Measurements from ENCODE around the gene CDADC1. TPM values are rescaled to one million over a fixed set of nuclear protein-coding genes. Genes with fewer than 3 reads are reported as not detected.

CDADC1 gene
- polyA plus RNA-seq, 1 of the 3 experiments (the other 2 are of a cell fraction): 3.5 TPM

- WGBS (ENCODE audit: low lambda C conversion rate): 91% methylated on average over 25 of the region's 25 CpGs
These were observed 57.3 kb downstream of the CDADC1 start for GRCh38 chr13:49304763-49305700.

GRCh38 chr13:49305792-49306425 is 58.2 kb downstream of the CDADC1 start:
- H4K20me1 ChIP-seq (ENCODE audit: insufficient read depth): no peaks in the 10 kb centered on the region
- WGBS (ENCODE audit: low lambda C conversion rate): 80% methylated on average over 11 of the region's 15 CpGs
- H3K9me2 ChIP-seq: no peaks in the 10 kb centered on the region
- POLR2A ChIA-PET: no interaction called here
- H3F3A ChIP-seq (replicated peaks; ENCODE audit: insufficient read depth): no peaks in the 10 kb centered on the region
- no peak overlapping the region for H3K4me3 ChIP-seq (ENCODE audit: low read depth in 2 of 2, low read length in 1 of 2)
- CTCF ChIA-PET: interaction anchor here (1.3 to 7.4 kb wide), 2 partner anchors 131 to 302 kb away, joined by 3 to 73 read pairs; no protein-coding TSS in a partner anchor
- no peaks in the 10 kb centered on the region for H3K36me3 ChIP-seq (replicated peaks in 1 of 2; ENCODE audit: control insufficient read depth in 1 of 2, insufficient read depth in 2 of 2, low read length in 1 of 2)
- no peaks in the 10 kb centered on the region for H3K27me3 ChIP-seq (ENCODE audit: insufficient read depth)
- H3K4me1 ChIP-seq (ENCODE audit: control insufficient read depth in 1 of 2, insufficient read depth in 2 of 2, low read depth in 1 of 2, low read length in 1 of 2): peaks cover 0 to 5% of the 10 kb centered on the region in 2 experiments; a peak in 2 of 4 replicates
- no peak for DNase-seq
- no peak overlapping the region for H3K4me2 ChIP-seq
- H3K27ac ChIP-seq (ENCODE audit: low read depth in 2 of 2, low read length in 1 of 2): no peak overlapping the region
- no peaks in the 10 kb centered on the region for H3K79me2 ChIP-seq (ENCODE audit: insufficient read depth)
- TF ChIP-seq YY1 (IDR thresholded peaks at IDR 0.05; ENCODE audit: low read depth) (no peak), RCOR1 (IDR thresholded peaks at IDR 0.05; ENCODE audit: low read length) (no peak), CHD2 (IDR thresholded peaks at IDR 0.05; ENCODE audit: low read length, partially characterized antibody) (no peak), RFX5 (IDR thresholded peaks at IDR 0.05; ENCODE audit: low read length) (no peak), MEF2A (IDR thresholded peaks at IDR 0.05; ENCODE audit: borderline replicate concordance, low read depth) (no peak), RAD21 (IDR thresholded peaks at IDR 0.05; ENCODE audit: low read length) (no peak), GABPA (IDR thresholded peaks at IDR 0.05; ENCODE audit: low read depth) (no peak), FOSL2 (IDR thresholded peaks at IDR 0.05; ENCODE audit: borderline replicate concordance, low read depth) (no peak), IRF3 (IDR thresholded peaks at IDR 0.05; ENCODE audit: low read depth, low read length) (no peak), JUND (IDR thresholded peaks at IDR 0.05) (no peak), FOXM1 (IDR thresholded peaks at IDR 0.05; ENCODE audit: low read depth) (no peak), TEAD4 (IDR thresholded peaks at IDR 0.05; ENCODE audit: borderline replicate concordance, insufficient read depth) (no peak), TAF1 (IDR thresholded peaks at IDR 0.05; ENCODE audit: borderline replicate concordance, low read depth, low read length) (no peak), EP300 (IDR thresholded peaks at IDR 0.05; ENCODE audit: borderline replicate concordance in 1 of 2, low read depth in 1 of 2, low read length in 1 of 2) (no peak), MAX (IDR thresholded peaks at IDR 0.05; ENCODE audit: low read depth) (no peak)
- no peak overlapping the region for H3K9ac ChIP-seq
- no peak overlapping the region for H2AFZ ChIP-seq (ENCODE audit: low read depth)
- no peaks in the 10 kb centered on the region for H3K9me3 ChIP-seq

More at GRCh38 chr13:49304763-49305700, 57.3 kb downstream of the CDADC1 start:
- DNase-seq: no peak
- no peaks in the 10 kb centered on the region for H3F3A ChIP-seq (replicated peaks; ENCODE audit: insufficient read depth)
- H2AFZ ChIP-seq (ENCODE audit: low read depth): no peak overlapping the region
- H4K20me1 ChIP-seq (ENCODE audit: insufficient read depth): no peaks in the 10 kb centered on the region
- no peak overlapping the region for H3K27ac ChIP-seq (ENCODE audit: low read depth in 2 of 2, low read length in 1 of 2)
- no peaks in the 10 kb centered on the region for H3K9me2 ChIP-seq
- no peaks in the 10 kb centered on the region for H3K27me3 ChIP-seq (ENCODE audit: insufficient read depth)
- H3K9ac ChIP-seq: no peak overlapping the region
- H3K36me3 ChIP-seq (replicated peaks in 1 of 2; ENCODE audit: control insufficient read depth in 1 of 2, insufficient read depth in 2 of 2, low read length in 1 of 2): no peaks in the 10 kb centered on the region
- no peaks in the 10 kb centered on the region for H3K9me3 ChIP-seq
- H3K4me3 ChIP-seq (ENCODE audit: low read depth in 2 of 2, low read length in 1 of 2): no peak overlapping the region
- ChIA-PET POLR2A (no interaction called here), CTCF (interaction anchor here (7.4 kb wide), 1 partner anchor 303 kb away, joined by 73 read pairs; no protein-coding TSS in a partner anchor)
- H3K4me1 ChIP-seq (ENCODE audit: control insufficient read depth in 1 of 2, insufficient read depth in 2 of 2, low read depth in 1 of 2, low read length in 1 of 2): peaks cover 0 to 1% of the 10 kb centered on the region in 2 experiments; a peak in 2 of 4 replicates
- H3K4me2 ChIP-seq: no peak overlapping the region
- no peak for TF ChIP-seq TEAD4 (IDR thresholded peaks at IDR 0.05; ENCODE audit: borderline replicate concordance, insufficient read depth)
- no peak for TF ChIP-seq CHD2 (IDR thresholded peaks at IDR 0.05; ENCODE audit: low read length, partially characterized antibody)
- no peak for TF ChIP-seq TAF1 (IDR thresholded peaks at IDR 0.05; ENCODE audit: borderline replicate concordance, low read depth, low read length)
- no peak for TF ChIP-seq PBX3 (IDR thresholded peaks at IDR 0.05)
- H3K79me2 ChIP-seq (ENCODE audit: insufficient read depth): no peaks in the 10 kb centered on the region

Data from SK-N-SH (cell line).